Lung (tissue), 12 donors: Measurements from ENCODE around the gene TGFBI. TPM values are rescaled to one million over a fixed set of nuclear protein-coding genes. Genes with fewer than 3 reads are reported as not detected.

Experiments
- ATAC-seq: fragments of 200-7000 bp; cut with Tn5 transposase; one replicate; pipeline ENCODE4 v1.9.1; 2020; ENCODE audit warnings: moderate number of reproducible peaks; ENCODE audit not compliant: insufficient read depth, low FRiP score
- DNase-seq, 3 donors: peaks; one replicate each; pipeline ENCODE4 v3.0.0-alpha.2; 2013 to 2017
- H3K27ac ChIP-seq, 2 donors: one replicate each; pipeline ENCODE4 v1.5.1; 2013; ENCODE audit warnings: mild to moderate bottlenecking in 2 of 2, moderate library complexity in 2 of 2, control low read depth in 1 of 2, inconsistent platforms in 1 of 2, low read depth in 1 of 2, low read length in 1 of 2
- H3K27me3 ChIP-seq, 3 donors: one replicate each; pipeline ENCODE4 v1.5.1; 2013; ENCODE audit warnings: low read length in 2 of 3; ENCODE audit not compliant: control insufficient read depth in 3 of 3, insufficient read depth in 3 of 3
- H3K36me3 ChIP-seq, 4 donors: one replicate each; pipeline ENCODE4 v1.5.1; 2013; ENCODE audit warnings: low read length in 4 of 4, mild to moderate bottlenecking in 1 of 4, moderate library complexity in 1 of 4; ENCODE audit not compliant: control insufficient read depth in 4 of 4, insufficient read depth in 4 of 4
- H3K4me1 ChIP-seq, 5 donors: one replicate each; pipeline ENCODE4 v1.5.1; 2013; ENCODE audit warnings: low read length in 5 of 5, mild to moderate bottlenecking in 2 of 5, moderate library complexity in 1 of 5; ENCODE audit not compliant: control insufficient read depth in 5 of 5, insufficient read depth in 5 of 5
- H3K4me3 ChIP-seq: one replicate; pipeline ENCODE4 v1.5.1; 2013; ENCODE audit warnings: mild to moderate bottlenecking, control low read depth, moderate library complexity
- H3K9ac ChIP-seq, 2 donors: one replicate each; pipeline ENCODE4 v1.5.1; 2013; ENCODE audit warnings: low read length in 2 of 2, control low read depth in 1 of 2; ENCODE audit not compliant: insufficient read depth in 1 of 2
- H3K9me3 ChIP-seq, 4 donors: one replicate each; pipeline ENCODE4 v1.5.1; 2013; ENCODE audit warnings: low read length in 3 of 4, mild to moderate bottlenecking in 1 of 4, moderate library complexity in 1 of 4; ENCODE audit not compliant: control insufficient read depth in 4 of 4, insufficient read depth in 3 of 4
- WGBS, 2 donors: extraction: QIAGEN DNeasy Blood & Tissue Kit; methylation state at CpG; one replicate each; pipeline ENCODE4 v1.1.7; 2013; 5-methylcytosine and 5-hydroxymethylcytosine counted together
- polyA plus RNA-seq, 2 donors: library from polyadenylated mRNA; stranded (reverse); fragments of 200-250 nt; gene quantifications; one replicate each; pipeline ENCODE4 v1.2.1, GENCODE V29; 2013
- total RNA-seq, 2 donors: library from RNA; depleted of rRNA in 1 of 2; stranded (reverse); fragments of >200 nt in 1 of 2; gene quantifications; one replicate each; pipeline ENCODE4 v1.2.1, GENCODE V29; 2014 to 2021
- TF ChIP-seq, protein P1 (sequence below): IDR thresholded peaks from 2 replicates; pipeline ENCODE4 v1.5.1; 2012; ENCODE audit warnings: mild to moderate bottlenecking; ENCODE audit errors: control extremely low read depth, extremely low read depth
- donor health status: control.
- donor health status: control.
- donor health status: Bipolar disorder and iron deficiency.
- donor health status: healthy.
- donor health status: DM: yes; HTN: yes; CAD: no.

TGFBI gene
- total and polyA plus RNA-seq, 4 donors, result 96.4 to 146 (median 111) TPM

DNA sequence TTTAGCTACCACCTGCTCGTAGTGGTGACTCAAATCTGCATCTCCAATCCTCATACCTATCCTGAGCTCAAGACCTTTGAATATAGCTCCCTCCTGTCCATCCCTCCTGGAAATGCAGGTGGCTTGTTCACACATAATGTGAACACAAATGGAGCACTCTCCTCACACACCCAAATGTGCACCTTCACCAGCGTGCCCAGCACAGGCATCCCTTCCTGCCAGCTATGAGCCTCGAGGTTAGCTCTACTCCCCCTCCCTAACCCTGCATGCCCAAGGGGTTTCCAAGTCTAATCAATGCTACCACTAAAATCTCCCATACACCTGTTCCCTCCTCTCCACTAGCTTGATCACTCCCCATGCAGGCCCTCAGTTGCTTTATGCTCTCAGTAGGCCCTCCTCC, 2.2 kb upstream of the TGFBI start:
- TF ChIP-seq, protein P1, sequence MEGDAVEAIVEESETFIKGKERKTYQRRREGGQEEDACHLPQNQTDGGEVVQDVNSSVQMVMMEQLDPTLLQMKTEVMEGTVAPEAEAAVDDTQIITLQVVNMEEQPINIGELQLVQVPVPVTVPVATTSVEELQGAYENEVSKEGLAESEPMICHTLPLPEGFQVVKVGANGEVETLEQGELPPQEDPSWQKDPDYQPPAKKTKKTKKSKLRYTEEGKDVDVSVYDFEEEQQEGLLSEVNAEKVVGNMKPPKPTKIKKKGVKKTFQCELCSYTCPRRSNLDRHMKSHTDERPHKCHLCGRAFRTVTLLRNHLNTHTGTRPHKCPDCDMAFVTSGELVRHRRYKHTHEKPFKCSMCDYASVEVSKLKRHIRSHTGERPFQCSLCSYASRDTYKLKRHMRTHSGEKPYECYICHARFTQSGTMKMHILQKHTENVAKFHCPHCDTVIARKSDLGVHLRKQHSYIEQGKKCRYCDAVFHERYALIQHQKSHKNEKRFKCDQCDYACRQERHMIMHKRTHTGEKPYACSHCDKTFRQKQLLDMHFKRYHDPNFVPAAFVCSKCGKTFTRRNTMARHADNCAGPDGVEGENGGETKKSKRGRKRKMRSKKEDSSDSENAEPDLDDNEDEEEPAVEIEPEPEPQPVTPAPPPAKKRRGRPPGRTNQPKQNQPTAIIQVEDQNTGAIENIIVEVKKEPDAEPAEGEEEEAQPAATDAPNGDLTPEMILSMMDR, result no peak
- no peak overlapping the region for H3K4me3 ChIP-seq
- DNase-seq (no peak), ATAC-seq (no peak)
- 91 to 93% methylated on average over 3 of the region's 3 CpGs for WGBS, 2 donors
- peaks cover 0 to 2% (median 0%) of the 10 kb centered on the region in 3 donors for H3K27me3 ChIP-seq
- H3K27ac ChIP-seq, result no peak overlapping the region
- H3K36me3 ChIP-seq, result no peaks in the 10 kb centered on the region
- H3K4me1 ChIP-seq, result peaks cover 0 to 37% (median 12%) of the 10 kb centered on the region in 5 donors
- H3K9me3 ChIP-seq, result peaks cover 0 to 3% (median 0%) of the 10 kb centered on the region in 4 donors
- H3K9ac ChIP-seq, result no peak overlapping the region

DNA sequence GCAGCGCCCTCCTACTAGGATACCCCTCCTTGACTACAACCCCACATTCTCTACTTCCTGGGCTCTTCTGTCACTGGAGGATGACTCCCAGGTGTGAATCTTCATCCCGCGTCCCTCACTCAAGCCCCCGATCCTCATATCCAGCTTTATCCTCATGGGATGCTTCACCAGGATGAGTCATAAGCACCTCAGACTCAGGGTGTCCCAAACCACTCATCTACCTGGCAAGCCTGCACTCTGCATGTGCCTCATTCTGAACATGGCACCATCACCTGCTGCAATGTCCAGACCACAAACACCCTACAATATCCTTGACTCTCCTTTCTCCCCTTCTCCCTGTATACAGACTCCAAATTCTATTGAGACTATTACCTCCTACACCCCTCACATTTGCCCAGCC, 1.5 kb upstream of the TGFBI start:
- H3K27ac ChIP-seq, result no peak overlapping the region
- H3K9me3 ChIP-seq, result peaks cover 0 to 3% (median 0%) of the 10 kb centered on the region in 4 donors
- H3K36me3 ChIP-seq, result no peaks in the 10 kb centered on the region
- DNase-seq, result no peak
- TF ChIP-seq, protein P1, result no peak
- peaks cover 0 to 38% (median 12%) of the 10 kb centered on the region in 5 donors for H3K4me1 ChIP-seq
- H3K9ac ChIP-seq, result no peak overlapping the region
- WGBS, 2 donors, result 91 to 97% methylated on average over 4 of the region's 4 CpGs
- H3K4me3 ChIP-seq, result no peak overlapping the region
- no peak for ATAC-seq
- peaks cover 0 to 2% (median 0%) of the 10 kb centered on the region in 3 donors for H3K27me3 ChIP-seq

DNA sequence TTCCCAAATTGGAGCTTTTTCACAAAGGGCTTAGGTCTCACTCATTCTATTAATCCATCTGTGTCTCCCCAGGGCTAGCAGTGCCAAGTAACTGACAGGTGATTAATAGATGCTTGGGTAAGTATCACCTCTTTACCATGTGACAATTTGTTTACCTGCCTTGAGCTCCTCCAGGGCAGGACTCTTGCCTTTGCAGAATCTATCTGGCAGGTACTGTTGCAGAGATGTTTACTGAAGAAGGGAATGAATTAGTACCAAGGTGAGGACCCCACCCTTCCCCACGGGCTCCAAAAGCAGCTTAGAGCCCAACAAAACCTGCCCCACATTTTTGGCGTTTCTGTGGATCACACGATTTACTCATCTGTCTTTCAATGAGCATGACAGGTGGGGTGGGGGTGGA, 698 bp upstream of the TGFBI start:
- Histone ChIP-seq H3K4me1 (peaks cover 0 to 38% (median 12%) of the 10 kb centered on the region in 5 donors), H3K27me3 (peaks cover 0 to 2% (median 0%) of the 10 kb centered on the region in 3 donors), H3K36me3 (no peaks in the 10 kb centered on the region), H3K9me3 (peaks cover 0 to 3% (median 0%) of the 10 kb centered on the region in 4 donors), H3K9ac (no peak overlapping the region), H3K27ac (no peak overlapping the region), H3K4me3 (no peak overlapping the region)
- ATAC-seq, result no peak
- no peak for DNase-seq
- WGBS, 2 donors, result 60 to 63% methylated on average over 3 of the region's 3 CpGs
- TF ChIP-seq, protein P1, result no peak

DNA sequence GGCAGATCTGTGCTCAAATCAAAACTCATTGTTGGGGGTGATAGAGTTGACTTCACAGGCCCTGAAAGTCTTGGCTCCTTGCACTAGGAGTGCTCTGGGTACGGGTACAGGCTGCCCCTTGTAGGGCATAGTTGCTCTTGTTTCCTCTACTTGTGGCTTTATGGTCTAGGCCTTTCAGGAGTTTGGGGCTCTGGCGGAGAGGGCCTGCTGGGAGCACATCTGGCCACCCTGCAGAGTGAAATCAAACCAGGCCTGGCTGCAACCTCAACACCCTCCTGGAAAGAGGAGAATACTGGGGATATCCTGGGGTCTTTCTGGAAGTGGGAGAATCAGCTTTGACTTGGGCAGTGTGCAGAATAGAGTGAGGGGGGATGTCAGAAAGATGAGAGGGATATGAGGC, 1.5 kb downstream of the TGFBI start:
- Histone ChIP-seq H3K36me3 (peaks cover 0 to 3% (median 0%) of the 10 kb centered on the region in 4 donors), H3K27me3 (peaks cover 0 to 2% (median 0%) of the 10 kb centered on the region in 3 donors), H3K4me1 (peaks cover 0 to 35% (median 5%) of the 10 kb centered on the region in 5 donors), H3K9ac (no peak overlapping the region), H3K9me3 (peaks cover 0 to 3% (median 0%) of the 10 kb centered on the region in 4 donors), H3K4me3 (no peak overlapping the region), H3K27ac (no peak overlapping the region)
- ATAC-seq, result no peak
- DNase-seq, result no peak
- TF ChIP-seq, protein P1, result no peak
- WGBS, 2 donors, result 87 to 91% methylated on average over 2 of the region's 2 CpGs
